GM19099 (cell line): Measurements from ENCODE around the gene PRKCQ.

Experiments
- POLR2A ChIP-seq: IDR thresholded peaks from 3 replicates; pipeline ENCODE4 v1.6.1; 2011; ENCODE audit warnings: low read depth; ENCODE audit not compliant: insufficient read length; ENCODE audit errors: extremely low read depth

The PRKCQ gene

GRCh38 chr10:6388261-6388893 is 191.7 kb downstream of the PRKCQ start:
- TF ChIP-seq POLR2A: no peak

GRCh38 chr10:6386960-6387359 is 193.1 kb downstream of the PRKCQ start:
- TF ChIP-seq POLR2A: no peak

- no peak for TF ChIP-seq POLR2A
Measured at GRCh38 chr10:6386346-6386745, 193.7 kb downstream of the PRKCQ start.

- TF ChIP-seq POLR2A: no peak
Measured at GRCh38 chr10:6385665-6386064, 194.4 kb downstream of the PRKCQ start.

GRCh38 chr10:6384847-6385246 is 195.2 kb downstream of the PRKCQ start:
- no peak for TF ChIP-seq POLR2A

GRCh38 chr10:6384031-6384430 is 196.0 kb downstream of the PRKCQ start:
- TF ChIP-seq POLR2A: no peak

- TF ChIP-seq POLR2A: no peak
Measured at GRCh38 chr10:6383096-6383812, 196.8 kb downstream of the PRKCQ start.

GRCh38 chr10:6382081-6382480 is 198.0 kb downstream of the PRKCQ start:
- TF ChIP-seq POLR2A: no peak

- TF ChIP-seq POLR2A: no peak
Measured at GRCh38 chr10:6379015-6379776, 200.9 kb downstream of the PRKCQ start.
